ENCODE data around the gene C9orf72. TPM values are rescaled to one million over a fixed set of nuclear protein-coding genes. Genes with fewer than 3 reads are reported as not detected.

The C9orf72 gene
- total and polyA plus RNA-seq, 2 of the 8 experiments (the other 6 are each of a cell fraction or from before 2014, with no cell fraction given): 7.2 to 17.5 TPM

- no peaks in the 10 kb centered on the region for H3K23me2 ChIP-seq (ENCODE audit: low read depth, low read length)
- no peak overlapping the region for H3K14ac ChIP-seq (ENCODE audit: insufficient read length)
- no peak overlapping the region for H3K56ac ChIP-seq (replicated peaks; ENCODE audit: insufficient read length, low read depth, low read length)
- no peak overlapping the region for H3K9ac ChIP-seq (replicated peaks in 1 of 4; ENCODE audit: extremely low read depth in 1 of 4, low read depth in 3 of 4, low read length in 3 of 4)
- no peak overlapping the region for H2BK120ac ChIP-seq (replicated peaks; ENCODE audit: low read depth, low read length)
- H2AFZ ChIP-seq (ENCODE audit: low read length): no peak overlapping the region
- no peak overlapping the region for H2BK5ac ChIP-seq (ENCODE audit: low read depth, low read length)
- H3K27me3 ChIP-seq (replicated peaks in 1 of 4; ENCODE audit: control insufficient read depth in 3 of 4, extremely low read depth in 1 of 4, insufficient read depth in 3 of 4, low read length in 3 of 4): no peaks in the 10 kb centered on the region
- H4K91ac ChIP-seq (replicated peaks; ENCODE audit: insufficient read length, low read length): no peak overlapping the region
- no peak overlapping the region for H3K27ac ChIP-seq (ENCODE audit: low read depth, low read length)
- H2BK20ac ChIP-seq (ENCODE audit: low read length): no peak overlapping the region
- no peak for DNase-seq (ENCODE audit: low read depth in 1 of 2, low spot score in 2 of 2)
- H2AK5ac ChIP-seq (ENCODE audit: low read depth, low read length): no peak overlapping the region
- 100% methylated on average over 2 of the region's 2 CpGs; no CpG with 5 or more reads in 1 of the 2 experiments for WGBS, 2 experiments (ENCODE audit: extremely low coverage in 1 of 2, insufficient coverage in 1 of 2, insufficient read length in 1 of 2, insufficient replicate concordance in 2 of 2, low coverage in 1 of 2, low lambda C conversion rate in 2 of 2, missing lambda C conversion rate in 1 of 2)
- no peak overlapping the region for H3K4me3 ChIP-seq (ENCODE audit: extremely low read depth in 1 of 4, insufficient read depth in 2 of 4, low read depth in 3 of 4, low read length in 4 of 4)
- H3K18ac ChIP-seq (ENCODE audit: extremely low read depth, low read length): no peak overlapping the region
- no peaks in the 10 kb centered on the region for H3K9me3 ChIP-seq (ENCODE audit: insufficient read depth in 2 of 2, low read depth in 1 of 2, low read length in 1 of 2)
- H2BK15ac ChIP-seq (ENCODE audit: low read length): no peak overlapping the region
- H4K5ac ChIP-seq (ENCODE audit: insufficient read length, low read depth, low read length): no peak overlapping the region
- H3K4me2 ChIP-seq (ENCODE audit: insufficient read depth in 1 of 2, low read depth in 2 of 2, low read length in 2 of 2): no peak overlapping the region
- TF ChIP-seq SIX5 (IDR thresholded peaks at IDR 0.05; ENCODE audit: low read depth, low read length) (no peak), SP2 (IDR thresholded peaks at IDR 0.05; ENCODE audit: low read length) (no peak), HDAC6 (IDR thresholded peaks at IDR 0.05; ENCODE audit: low read depth, low read length) (no peak), TEAD4 (IDR thresholded peaks at IDR 0.05; ENCODE audit: low read depth, low read length) (no peak), GABPA (IDR thresholded peaks at IDR 0.05; ENCODE audit: borderline replicate concordance, insufficient read depth, low read length) (no peak), CEBPB (IDR thresholded peaks at IDR 0.05; ENCODE audit: low read depth, low read length) (no peak), YY1 (IDR thresholded peaks at IDR 0.05; ENCODE audit: low read depth, low read length) (no peak), TBP (IDR thresholded peaks at IDR 0.05; ENCODE audit: low read depth, low read length) (no peak), PHF8 (conservative IDR thresholded peaks at IDR 0.05; ENCODE audit: low read depth, low read length) (no peak), RXRA (IDR thresholded peaks at IDR 0.05; ENCODE audit: insufficient read depth, low read depth, low read length) (no peak), BRCA1 (IDR thresholded peaks at IDR 0.05; ENCODE audit: low read depth, low read length) (no peak), CBX5 (IDR thresholded peaks at IDR 0.05; ENCODE audit: low read depth, low read length) (no peak)
- no peaks in the 10 kb centered on the region for H3K79me1 ChIP-seq (ENCODE audit: low read depth, low read length)
- no peak overlapping the region for H4K8ac ChIP-seq (ENCODE audit: extremely low read depth, insufficient read depth, low read length)
- no peak for FAIRE-seq
- H2BK12ac ChIP-seq (ENCODE audit: low read depth, low read length): no peak overlapping the region
- no peaks in the 10 kb centered on the region for H3K36me3 ChIP-seq (ENCODE audit: control insufficient read depth in 2 of 4, insufficient read depth in 4 of 4, low read length in 3 of 4)
- no peak overlapping the region for H3K23ac ChIP-seq (ENCODE audit: insufficient read length)
- ChIA-PET CTCF (ENCODE audit: partially characterized antibody) (interaction anchor here (0.6 to 1.8 kb wide), 5 partner anchors 12 to 101 kb away, joined by 3 to 7 read pairs (median 4); partner anchors contain the start of gene MOB3B), POLR2A (ENCODE audit: partially characterized antibody) (no interaction called here)
- no peaks in the 10 kb centered on the region for H3K4me1 ChIP-seq (replicated peaks in 1 of 4; ENCODE audit: control insufficient read depth in 3 of 4, insufficient read depth in 4 of 4, low read length in 3 of 4)
- no peak overlapping the region for H3K4ac ChIP-seq (replicated peaks; ENCODE audit: insufficient read length, low read depth, low read length)
- no peaks in the 10 kb centered on the region for H4K20me1 ChIP-seq (replicated peaks in 1 of 2; ENCODE audit: control insufficient read depth in 1 of 2, insufficient read depth in 2 of 2, low read length in 2 of 2)
- H3K79me2 ChIP-seq (ENCODE audit: control insufficient read depth in 1 of 2, insufficient read depth in 2 of 2, low read length in 2 of 2): peaks cover 0 to 25% of the 10 kb centered on the region in 2 experiments; a peak in 3 of 4 replicates
Measured at GRCh38 chr9:27514551-27514950, 58.7 kb downstream of the C9orf72 start.
